HEK293 (cell line): ENCODE measurements around the gene HMGN3.

ENCODE experiments used
- CTCF ChIA-PET: fragments of 350-600 bp; formaldehyde crosslinking; extraction: SDS; loops from one replicate; lab custom pipeline; 2021; ENCODE audit warnings: antibody characterized with exemption; lab: Yijun Ruan, JAX
- POLR2A ChIA-PET: fragments of 300-600 bp; formaldehyde crosslinking; extraction: SDS; loops from one replicate; lab custom pipeline; 2020; ENCODE audit warnings: antibody characterized with exemption, inconsistent platforms; lab: Yijun Ruan, JAX
- H3K27ac ChIP-seq: fragments of 200-500 bp; sonication (Bioruptor generic); 2 replicates; pipeline ENCODE4 v1.5.1; 2014; ENCODE audit warnings: low read depth, low read length, control low read depth, inconsistent platforms; ENCODE audit errors: extremely low read depth
- H3K36me3 ChIP-seq, 2 experiments: fragments of 200-500 bp in 1 of 2; sonication (Bioruptor generic) in 1 of 2; 1 replicate in 1 of 2; 2 replicates in 1 of 2; pipeline ENCODE4 v1.5.1; 2014 to 2017; ENCODE audit warnings: inconsistent platforms in 2 of 2, low read length in 2 of 2; ENCODE audit not compliant: control insufficient read depth in 2 of 2, insufficient read depth in 1 of 2
- H3K4me1 ChIP-seq: fragments of 200-500 bp; sonication (Bioruptor generic); 2 replicates; pipeline ENCODE4 v1.5.1; 2014; ENCODE audit warnings: mild to moderate bottlenecking, low read length, inconsistent platforms; ENCODE audit not compliant: control insufficient read depth, insufficient read depth
- H3K4me3 ChIP-seq: 2 replicates; pipeline ENCODE4 v1.5.1; 2011; ENCODE audit warnings: low read depth, mild to moderate bottlenecking, control low read depth, low read length, moderate library complexity
- H3K9me3 ChIP-seq: fragments of 200-500 bp; sonication (Bioruptor generic); 2 replicates; pipeline ENCODE4 v1.5.1; 2014; ENCODE audit warnings: low read depth, low read length, inconsistent platforms; ENCODE audit not compliant: control insufficient read depth, insufficient read depth
- BCL11B ChIP-seq: fragments of 450-650 bp; formaldehyde crosslinking; IDR thresholded peaks from 2 replicates; pipeline ENCODE4 v1.5.1; 2016; ENCODE audit warnings: low read depth, missing biosample characterization, missing genetic modification characterization
- HOXA7 ChIP-seq: sonication (generic); formaldehyde crosslinking; IDR thresholded peaks from 2 replicates; pipeline ENCODE4 v1.8.1; 2022; ENCODE audit warnings: missing genetic modification reagents, borderline replicate concordance
- KLF16 ChIP-seq: fragments of 450-650 bp; formaldehyde crosslinking; IDR thresholded peaks from 2 replicates; pipeline ENCODE4 v1.5.1; 2017; ENCODE audit warnings: missing biosample characterization, missing genetic modification characterization
- KLF7 ChIP-seq: fragments of 450-650 bp; formaldehyde crosslinking; IDR thresholded peaks from 2 replicates; pipeline ENCODE4 v1.5.1; 2016; ENCODE audit warnings: missing biosample characterization, missing genetic modification characterization, borderline replicate concordance
- ZNF138 ChIP-seq: fragments of 450-650 bp; formaldehyde crosslinking; IDR thresholded peaks from 2 replicates; pipeline ENCODE4 v1.5.1; 2016; ENCODE audit warnings: missing biosample characterization, missing genetic modification characterization, borderline replicate concordance
- ZNF266 ChIP-seq: fragments of 450-650 bp; formaldehyde crosslinking; IDR thresholded peaks from 2 replicates; pipeline ENCODE4 v1.5.1; 2016; ENCODE audit warnings: missing biosample characterization, missing genetic modification characterization, low read depth
- ZNF292 ChIP-seq: fragments of 450-650 bp; formaldehyde crosslinking; IDR thresholded peaks from 2 replicates; pipeline ENCODE4 v1.5.1; 2016; ENCODE audit warnings: low read depth, missing biosample characterization, missing genetic modification characterization, borderline replicate concordance
- ZSCAN23 ChIP-seq: fragments of 450-650 bp; formaldehyde crosslinking; IDR thresholded peaks from 2 replicates; pipeline ENCODE4 v1.5.1; 2016; ENCODE audit warnings: missing biosample characterization, missing genetic modification characterization
- TF ChIP-seq, protein P1 (sequence below): fragments of 450-650 bp; formaldehyde crosslinking; IDR thresholded peaks from 2 replicates; pipeline ENCODE4 v1.5.1; 2016; ENCODE audit warnings: missing biosample characterization, missing genetic modification characterization, borderline replicate concordance
- TF ChIP-seq, protein P2 (sequence below): fragments of 450-650 bp; formaldehyde crosslinking; IDR thresholded peaks from 2 replicates; pipeline ENCODE4 v1.5.1; 2017; ENCODE audit warnings: missing biosample characterization, missing genetic modification characterization
- TF ChIP-seq, protein P3 (sequence below): fragments of 450-650 bp; formaldehyde crosslinking; IDR thresholded peaks from 2 replicates; pipeline ENCODE4 v1.5.1; 2016; ENCODE audit warnings: missing biosample characterization, missing genetic modification characterization, borderline replicate concordance
- TF ChIP-seq, protein P4 (sequence below): fragments of 450-650 bp; formaldehyde crosslinking; conservative IDR thresholded peaks from 2 replicates; pipeline ENCODE4 v1.5.1; 2016; ENCODE audit warnings: low read depth, missing biosample characterization, missing genetic modification characterization

HMGN3 gene

DNA sequence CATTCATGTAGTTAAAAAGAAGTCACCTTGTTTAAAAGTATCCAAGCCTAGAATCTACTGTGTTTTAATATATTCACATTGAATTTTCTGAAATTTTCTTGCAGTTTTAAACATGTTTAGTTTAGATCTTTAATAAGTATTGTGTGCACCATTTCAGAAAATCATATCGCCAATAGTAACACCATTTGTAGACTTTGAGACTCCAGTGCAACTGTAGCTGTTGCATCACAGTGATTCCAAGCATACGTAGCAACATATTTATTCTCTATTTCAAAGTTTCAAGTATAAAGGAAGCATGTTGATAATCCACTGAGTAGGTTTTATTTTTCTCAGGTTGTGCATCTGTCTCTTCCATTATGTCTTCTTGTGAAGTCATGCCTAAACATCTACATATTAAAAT is 46.4 kb downstream of the HMGN3 start (continued):
- TF ChIP-seq, protein P1, sequence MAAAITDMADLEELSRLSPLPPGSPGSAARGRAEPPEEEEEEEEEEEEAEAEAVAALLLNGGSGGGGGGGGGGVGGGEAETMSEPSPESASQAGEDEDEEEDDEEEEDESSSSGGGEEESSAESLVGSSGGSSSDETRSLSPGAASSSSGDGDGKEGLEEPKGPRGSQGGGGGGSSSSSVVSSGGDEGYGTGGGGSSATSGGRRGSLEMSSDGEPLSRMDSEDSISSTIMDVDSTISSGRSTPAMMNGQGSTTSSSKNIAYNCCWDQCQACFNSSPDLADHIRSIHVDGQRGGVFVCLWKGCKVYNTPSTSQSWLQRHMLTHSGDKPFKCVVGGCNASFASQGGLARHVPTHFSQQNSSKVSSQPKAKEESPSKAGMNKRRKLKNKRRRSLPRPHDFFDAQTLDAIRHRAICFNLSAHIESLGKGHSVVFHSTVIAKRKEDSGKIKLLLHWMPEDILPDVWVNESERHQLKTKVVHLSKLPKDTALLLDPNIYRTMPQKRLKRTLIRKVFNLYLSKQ = no peak
- TF ChIP-seq ZNF266 (tag by site-specific recombination) (no peak), KLF7 (tag by site-specific recombination) (no peak), HOXA7 (CRISPR knock-in tag) (no peak), KLF16 (tag by site-specific recombination) (no peak)
- TF ChIP-seq, protein P2, sequence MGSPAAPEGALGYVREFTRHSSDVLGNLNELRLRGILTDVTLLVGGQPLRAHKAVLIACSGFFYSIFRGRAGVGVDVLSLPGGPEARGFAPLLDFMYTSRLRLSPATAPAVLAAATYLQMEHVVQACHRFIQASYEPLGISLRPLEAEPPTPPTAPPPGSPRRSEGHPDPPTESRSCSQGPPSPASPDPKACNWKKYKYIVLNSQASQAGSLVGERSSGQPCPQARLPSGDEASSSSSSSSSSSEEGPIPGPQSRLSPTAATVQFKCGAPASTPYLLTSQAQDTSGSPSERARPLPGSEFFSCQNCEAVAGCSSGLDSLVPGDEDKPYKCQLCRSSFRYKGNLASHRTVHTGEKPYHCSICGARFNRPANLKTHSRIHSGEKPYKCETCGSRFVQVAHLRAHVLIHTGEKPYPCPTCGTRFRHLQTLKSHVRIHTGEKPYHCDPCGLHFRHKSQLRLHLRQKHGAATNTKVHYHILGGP (tag by site-specific recombination) = no peak

DNA sequence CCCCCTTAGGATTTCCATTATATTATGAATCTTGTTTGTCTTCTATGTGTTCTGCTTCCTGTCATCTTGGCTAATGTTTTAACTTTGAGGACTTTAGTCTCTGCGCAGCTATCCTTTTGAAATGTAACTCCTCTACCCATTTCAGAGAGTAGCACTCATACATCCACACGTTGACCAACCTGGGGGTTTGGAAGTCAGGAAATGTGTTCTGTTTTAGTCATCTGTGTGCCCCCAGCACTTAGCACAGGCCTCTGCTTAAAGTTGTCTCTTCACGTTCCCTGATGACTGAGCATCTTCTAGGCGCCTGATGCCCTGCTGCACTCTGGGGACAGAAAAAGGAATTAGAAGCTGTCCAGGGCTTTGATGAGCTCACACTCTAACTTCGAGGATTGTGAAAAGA is 47.9 kb downstream of the HMGN3 start:
- H3K9me3 ChIP-seq = no peaks in the 10 kb centered on the region
- H3K27ac ChIP-seq = no peak overlapping the region
- POLR2A ChIA-PET = no interaction called here
- H3K36me3 ChIP-seq = no peaks in the 10 kb centered on the region
- H3K4me1 ChIP-seq = no peaks in the 10 kb centered on the region
- TF ChIP-seq BCL11B (tag by site-specific recombination) = no peak
- TF ChIP-seq, protein P3, sequence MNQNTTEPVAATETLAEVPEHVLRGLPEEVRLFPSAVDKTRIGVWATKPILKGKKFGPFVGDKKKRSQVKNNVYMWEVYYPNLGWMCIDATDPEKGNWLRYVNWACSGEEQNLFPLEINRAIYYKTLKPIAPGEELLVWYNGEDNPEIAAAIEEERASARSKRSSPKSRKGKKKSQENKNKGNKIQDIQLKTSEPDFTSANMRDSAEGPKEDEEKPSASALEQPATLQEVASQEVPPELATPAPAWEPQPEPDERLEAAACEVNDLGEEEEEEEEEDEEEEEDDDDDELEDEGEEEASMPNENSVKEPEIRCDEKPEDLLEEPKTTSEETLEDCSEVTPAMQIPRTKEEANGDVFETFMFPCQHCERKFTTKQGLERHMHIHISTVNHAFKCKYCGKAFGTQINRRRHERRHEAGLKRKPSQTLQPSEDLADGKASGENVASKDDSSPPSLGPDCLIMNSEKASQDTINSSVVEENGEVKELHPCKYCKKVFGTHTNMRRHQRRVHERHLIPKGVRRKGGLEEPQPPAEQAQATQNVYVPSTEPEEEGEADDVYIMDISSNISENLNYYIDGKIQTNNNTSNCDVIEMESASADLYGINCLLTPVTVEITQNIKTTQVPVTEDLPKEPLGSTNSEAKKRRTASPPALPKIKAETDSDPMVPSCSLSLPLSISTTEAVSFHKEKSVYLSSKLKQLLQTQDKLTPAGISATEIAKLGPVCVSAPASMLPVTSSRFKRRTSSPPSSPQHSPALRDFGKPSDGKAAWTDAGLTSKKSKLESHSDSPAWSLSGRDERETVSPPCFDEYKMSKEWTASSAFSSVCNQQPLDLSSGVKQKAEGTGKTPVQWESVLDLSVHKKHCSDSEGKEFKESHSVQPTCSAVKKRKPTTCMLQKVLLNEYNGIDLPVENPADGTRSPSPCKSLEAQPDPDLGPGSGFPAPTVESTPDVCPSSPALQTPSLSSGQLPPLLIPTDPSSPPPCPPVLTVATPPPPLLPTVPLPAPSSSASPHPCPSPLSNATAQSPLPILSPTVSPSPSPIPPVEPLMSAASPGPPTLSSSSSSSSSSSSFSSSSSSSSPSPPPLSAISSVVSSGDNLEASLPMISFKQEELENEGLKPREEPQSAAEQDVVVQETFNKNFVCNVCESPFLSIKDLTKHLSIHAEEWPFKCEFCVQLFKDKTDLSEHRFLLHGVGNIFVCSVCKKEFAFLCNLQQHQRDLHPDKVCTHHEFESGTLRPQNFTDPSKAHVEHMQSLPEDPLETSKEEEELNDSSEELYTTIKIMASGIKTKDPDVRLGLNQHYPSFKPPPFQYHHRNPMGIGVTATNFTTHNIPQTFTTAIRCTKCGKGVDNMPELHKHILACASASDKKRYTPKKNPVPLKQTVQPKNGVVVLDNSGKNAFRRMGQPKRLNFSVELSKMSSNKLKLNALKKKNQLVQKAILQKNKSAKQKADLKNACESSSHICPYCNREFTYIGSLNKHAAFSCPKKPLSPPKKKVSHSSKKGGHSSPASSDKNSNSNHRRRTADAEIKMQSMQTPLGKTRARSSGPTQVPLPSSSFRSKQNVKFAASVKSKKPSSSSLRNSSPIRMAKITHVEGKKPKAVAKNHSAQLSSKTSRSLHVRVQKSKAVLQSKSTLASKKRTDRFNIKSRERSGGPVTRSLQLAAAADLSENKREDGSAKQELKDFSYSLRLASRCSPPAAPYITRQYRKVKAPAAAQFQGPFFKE = no peak
- no peak for TF ChIP-seq ZNF292 (tag by site-specific recombination)
- TF ChIP-seq, protein P4, sequence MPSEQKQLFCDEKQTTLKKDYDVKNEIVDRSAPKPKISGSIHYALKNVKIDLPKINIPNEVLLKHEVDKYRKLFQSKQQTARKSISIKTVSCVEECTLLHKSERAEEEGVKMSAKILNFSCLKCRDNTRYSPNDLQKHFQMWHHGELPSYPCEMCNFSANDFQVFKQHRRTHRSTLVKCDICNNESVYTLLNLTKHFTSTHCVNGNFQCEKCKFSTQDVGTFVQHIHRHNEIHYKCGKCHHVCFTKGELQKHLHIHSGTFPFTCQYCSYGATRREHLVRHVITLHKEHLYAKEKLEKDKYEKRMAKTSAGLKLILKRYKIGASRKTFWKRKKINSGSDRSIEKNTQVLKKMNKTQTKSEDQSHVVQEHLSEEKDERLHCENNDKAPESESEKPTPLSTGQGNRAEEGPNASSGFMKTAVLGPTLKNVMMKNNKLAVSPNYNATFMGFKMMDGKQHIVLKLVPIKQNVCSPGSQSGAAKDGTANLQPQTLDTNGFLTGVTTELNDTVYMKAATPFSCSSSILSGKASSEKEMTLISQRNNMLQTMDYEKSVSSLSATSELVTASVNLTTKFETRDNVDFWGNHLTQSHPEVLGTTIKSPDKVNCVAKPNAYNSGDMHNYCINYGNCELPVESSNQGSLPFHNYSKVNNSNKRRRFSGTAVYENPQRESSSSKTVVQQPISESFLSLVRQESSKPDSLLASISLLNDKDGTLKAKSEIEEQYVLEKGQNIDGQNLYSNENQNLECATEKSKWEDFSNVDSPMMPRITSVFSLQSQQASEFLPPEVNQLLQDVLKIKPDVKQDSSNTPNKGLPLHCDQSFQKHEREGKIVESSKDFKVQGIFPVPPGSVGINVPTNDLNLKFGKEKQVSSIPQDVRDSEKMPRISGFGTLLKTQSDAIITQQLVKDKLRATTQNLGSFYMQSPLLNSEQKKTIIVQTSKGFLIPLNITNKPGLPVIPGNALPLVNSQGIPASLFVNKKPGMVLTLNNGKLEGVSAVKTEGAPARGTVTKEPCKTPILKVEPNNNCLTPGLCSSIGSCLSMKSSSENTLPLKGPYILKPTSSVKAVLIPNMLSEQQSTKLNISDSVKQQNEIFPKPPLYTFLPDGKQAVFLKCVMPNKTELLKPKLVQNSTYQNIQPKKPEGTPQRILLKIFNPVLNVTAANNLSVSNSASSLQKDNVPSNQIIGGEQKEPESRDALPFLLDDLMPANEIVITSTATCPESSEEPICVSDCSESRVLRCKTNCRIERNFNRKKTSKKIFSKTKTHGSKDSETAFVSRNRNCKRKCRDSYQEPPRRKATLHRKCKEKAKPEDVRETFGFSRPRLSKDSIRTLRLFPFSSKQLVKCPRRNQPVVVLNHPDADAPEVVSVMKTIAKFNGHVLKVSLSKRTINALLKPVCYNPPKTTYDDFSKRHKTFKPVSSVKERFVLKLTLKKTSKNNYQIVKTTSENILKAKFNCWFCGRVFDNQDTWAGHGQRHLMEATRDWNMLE = no peak
- no peak for TF ChIP-seq ZSCAN23 (tag by site-specific recombination)
- TF ChIP-seq ZNF138 (tag by site-specific recombination) = no peak
- H3K4me3 ChIP-seq = no peak overlapping the region
- CTCF ChIA-PET = no interaction called here
